Right lobe of liver (tissue), 6 donors: ENCODE data around the gene INSIG2. TPM values are rescaled to one million over a fixed set of nuclear protein-coding genes. Genes with fewer than 3 reads are reported as not detected.

Experiments used
- ATAC-seq, 4 donors: fragments of 200-7000 bp; cut with Tn5 transposase; one replicate each; pipeline ENCODE4 v1.9.1; 2020; ENCODE audit warnings: mild to moderate bottlenecking in 4 of 4, moderate library complexity in 4 of 4
- DNase-seq, 3 donors: peaks; one replicate each; pipeline ENCODE4 v3.0.0-alpha.2; 2020
- H3K27ac ChIP-seq, 3 donors: fragments of 200-600 bp; one replicate each; pipeline ENCODE4 v1.8.0; 2022
- H3K27me3 ChIP-seq, 2 donors: fragments of 200-600 bp; one replicate each; pipeline ENCODE4 v1.8.0; 2022
- H3K36me3 ChIP-seq, 4 donors: fragments of 200-600 bp; sonication (generic) in 1 of 4; one replicate each; pipeline versions ENCODE4 v1.5.1 to v1.8.0; 2017 to 2022; ENCODE audit warnings: control low read depth in 1 of 4
- H3K4me1 ChIP-seq, 4 donors: fragments of 200-600 bp; sonication (generic) in 1 of 4; one replicate each; pipeline versions ENCODE4 v1.5.1 to v1.8.0; 2017 to 2022; ENCODE audit warnings: control low read depth in 1 of 4
- H3K4me3 ChIP-seq, 3 donors: fragments of 200-600 bp; one replicate each; pipeline ENCODE4 v1.8.0; 2022
- H3K9me3 ChIP-seq, 4 donors: fragments of 200-600 bp; sonication (generic) in 1 of 4; one replicate each; pipeline versions ENCODE4 v1.5.1 to v1.8.0; 2017 to 2022; ENCODE audit warnings: control low read depth in 1 of 4
- CTCF ChIP-seq, 4 donors: fragments of 200-600 bp in 3 of 4; fragments of 450-650 bp in 1 of 4; IDR thresholded peaks; one replicate each; pipeline versions ENCODE4 v1.5.1 to v1.8.0; 2016 to 2022; ENCODE audit warnings: antibody characterized with exemption in 4 of 4, mild to moderate bottlenecking in 2 of 4
- POLR2A ChIP-seq: fragments of 450-650 bp; IDR thresholded peaks from one replicate; pipeline ENCODE4 v1.6.1; 2017; ENCODE audit warnings: antibody characterized with exemption, mild to moderate bottlenecking
- WGBS: methylation state at CpG from one replicate; pipeline ENCODE4 v1.1.6; 2018; ENCODE audit warnings: low coverage, low lambda C conversion rate; ENCODE audit not compliant: insufficient coverage; ENCODE audit errors: missing lambda C conversion rate; 5-methylcytosine and 5-hydroxymethylcytosine counted together
- intact Hi-C, 2 donors: fragments of 100-400 bp; cut with DNase I; formaldehyde crosslinking; loops; one replicate each; pipeline versions ENCODE4 v1.11.2 to v1.14.1; 2022
- total RNA-seq, 6 experiments: library from RNA; depleted of rRNA in 2 of 6; stranded (reverse); fragments of >200 nt in 2 of 6; fragmentation: NEBNext Ultra II Directional in 3 of 6; extraction: Animal tissue kit (Norgen Biotek cat#: 25700) in 3 of 6; gene quantifications; one replicate each; pipeline versions ENCODE4 v1.1.0 to v1.2.4, GENCODE V29; 2016 to 2023
- donor health status: DM: no; HTN: yes; CAD: no.
- donor health status: DM: no; HTN: no; CAD: no.
- donor health status: DM: no; HTN: no; CAD: no.
- donor health status: DM: no; HTN: yes; CAD: no.
- donor health status: DM: no; HTN: yes; CAD: no.

Gene INSIG2
- total RNA-seq, 6 experiments from 2014 or later: 13.0 to 53.9 (median 18.9) TPM

- TF ChIP-seq CTCF (IDR thresholded peaks at IDR 0.05): no peak
- TF ChIP-seq POLR2A: no peak
- intact Hi-C loops: no loop called here
- Histone ChIP-seq H3K27me3 (no peaks in the 10 kb centered on the region), H3K36me3 (peaks cover 0 to 12% (median 8%) of the 10 kb centered on the region in 4 donors), H3K4me1 (peaks cover 0 to 14% (median 6%) of the 10 kb centered on the region in 4 donors), H3K4me3 (no peak overlapping the region), H3K27ac (no peak overlapping the region), H3K9me3 (no peaks in the 10 kb centered on the region)
- 86% methylated on average over 5 of the region's 5 CpGs for WGBS
- ATAC-seq (no peak), DNase-seq (no peak)
These were observed 7.3 kb downstream of the INSIG2 start for GRCh38 chr2:118095610-118096009.

GRCh38 chr2:118097657-118098056 is 9.4 kb downstream of the INSIG2 start:
- DNase-seq (no peak), ATAC-seq (peak in 1 of 4 donors; percentile 38)
- H3K36me3 ChIP-seq: peaks cover 0 to 18% (median 8%) of the 10 kb centered on the region in 4 donors
- TF ChIP-seq CTCF (IDR thresholded peaks at IDR 0.05) (no peak), POLR2A (no peak)
- H3K4me1 ChIP-seq: no peaks in the 10 kb centered on the region
- H3K27me3 ChIP-seq: no peaks in the 10 kb centered on the region
- intact Hi-C loops: no loop called here
- no peak overlapping the region for H3K4me3 ChIP-seq
- WGBS: 70% methylated on average over 4 of the region's 4 CpGs
- H3K27ac ChIP-seq: no peak overlapping the region
- no peaks in the 10 kb centered on the region for H3K9me3 ChIP-seq

GRCh38 chr2:118098307-118099030 is 10.2 kb downstream of the INSIG2 start:
- peaks cover 0 to 19% (median 10%) of the 10 kb centered on the region in 4 donors for H3K36me3 ChIP-seq
- H3K4me3 ChIP-seq: no peak overlapping the region
- no peak for DNase-seq
- H3K27ac ChIP-seq: no peak overlapping the region
- ATAC-seq: peak in 2 of 4 donors; percentile 17 to 23
- no peak for TF ChIP-seq POLR2A
- no peak for TF ChIP-seq CTCF (IDR thresholded peaks at IDR 0.05)
- H3K9me3 ChIP-seq: no peaks in the 10 kb centered on the region
- 100% methylated on average over 1 of the region's 1 CpG for WGBS
- H3K4me1 ChIP-seq: no peaks in the 10 kb centered on the region
- intact Hi-C loops: no loop called here
- H3K27me3 ChIP-seq: no peaks in the 10 kb centered on the region

GRCh38 chr2:118102433-118103082 is 14.3 kb downstream of the INSIG2 start:
- intact Hi-C loops: no loop called here
- TF ChIP-seq CTCF (IDR thresholded peaks at IDR 0.05): no peak
- no peak for TF ChIP-seq POLR2A
- no peak overlapping the region for H3K27ac ChIP-seq
- no peaks in the 10 kb centered on the region for H3K4me1 ChIP-seq
- H3K9me3 ChIP-seq: no peaks in the 10 kb centered on the region
- no peak overlapping the region for H3K4me3 ChIP-seq
- ATAC-seq (peak in 1 of 4 donors; percentile 29), DNase-seq (no peak)
- WGBS: 90% methylated on average over 6 of the region's 6 CpGs
- H3K27me3 ChIP-seq: no peaks in the 10 kb centered on the region
- peaks cover 0 to 28% (median 9%) of the 10 kb centered on the region in 4 donors for H3K36me3 ChIP-seq
